Endothelial cell of umbilical vein (primary cell): ENCODE data around the gene CAND2. TPM values are rescaled to one million over a fixed set of nuclear protein-coding genes. Genes with fewer than 3 reads are reported as not detected.

Experiments used
- BruUV-seq: library from RNA; stranded (reverse); fragments of 400-500 nt; replicated peaks from 2 replicates; lab custom pipeline; 2021; lab: Mats Ljungman, UMichigan
- CTCF ChIA-PET: fragments of 300-600, 350-600 bp; sonication (Branson Sonifier 250); formaldehyde crosslinking; loops from one replicate; lab custom pipeline; 2021; ENCODE audit warnings: antibody characterized with exemption, inconsistent platforms; lab: Charles Lee
- POLR2A ChIA-PET: fragments of 300-600, 350-600 bp; sonication (Branson Sonifier 250); formaldehyde crosslinking; loops from one replicate; lab custom pipeline; 2021; ENCODE audit warnings: antibody characterized with exemption, inconsistent platforms; lab: Charles Lee
- DNase-seq: peaks from one replicate; pipeline ENCODE4 v3.0.0-alpha.2; 2011; ENCODE audit warnings: low read depth, low spot score
- FAIRE-seq: peaks from 2 replicates; lab custom pipeline; 2011; peaks lifted over from hg19 to GRCh38; lab: Jason Lieb, UNC
- H2AFZ ChIP-seq: 2 replicates; pipeline ENCODE4 v1.6.0; 2012; ENCODE audit warnings: low read depth, low read length, control low read depth, inconsistent platforms
- H3K27ac ChIP-seq: 2 replicates; pipeline ENCODE4 v1.5.1; 2011; ENCODE audit warnings: low read depth, mild to moderate bottlenecking, control low read depth, low read length, moderate library complexity; ENCODE audit not compliant: insufficient read depth
- H3K27me3 ChIP-seq, 2 experiments: 2 replicates each; pipeline versions ENCODE4 v1.6.0 to v1.6.1; 2011; ENCODE audit warnings: low read length in 2 of 2, mixed read lengths in 1 of 2; ENCODE audit not compliant: control insufficient read depth in 2 of 2, insufficient read depth in 2 of 2
- H3K36me3 ChIP-seq, 2 experiments: 2 replicates in 1 of 2; 3 replicates in 1 of 2; pipeline ENCODE4 v1.5.1; 2011; ENCODE audit warnings: low read length in 2 of 2, mild to moderate bottlenecking in 1 of 2, moderate library complexity in 1 of 2; ENCODE audit not compliant: control insufficient read depth in 2 of 2, insufficient read depth in 2 of 2; ENCODE audit errors: extremely low read depth in 1 of 2
- H3K4me1 ChIP-seq: 3 replicates; pipeline ENCODE4 v1.5.1; 2011; ENCODE audit warnings: mild to moderate bottlenecking, low read length; ENCODE audit not compliant: control insufficient read depth, insufficient read depth; ENCODE audit errors: extremely low read depth
- H3K4me2 ChIP-seq: 2 replicates; pipeline ENCODE4 v1.6.1; 2011; ENCODE audit warnings: low read length, control low read depth, mixed read lengths; ENCODE audit not compliant: insufficient read depth
- H3K4me3 ChIP-seq, 3 experiments: fragments of 200-600 bp in 1 of 3; sonication (generic), shearing (Covaris generic) in 1 of 3; replicated peaks in 1 of 3; 2 replicates each; pipeline ENCODE4 v1.5.1; 2011 to 2016; ENCODE audit warnings: control low read depth in 3 of 3, low read length in 3 of 3, mild to moderate bottlenecking in 2 of 3, inconsistent platforms in 1 of 3, low read depth in 1 of 3, moderate library complexity in 1 of 3; ENCODE audit not compliant: insufficient read depth in 1 of 3
- H3K79me2 ChIP-seq: 2 replicates; pipeline ENCODE4 v1.6.0; 2012; ENCODE audit warnings: low read length, inconsistent platforms; ENCODE audit not compliant: control insufficient read depth, insufficient read depth
- H3K9ac ChIP-seq: replicated peaks from 2 replicates; pipeline ENCODE3; 2011; ENCODE audit warnings: low read length, control low read depth; ENCODE audit not compliant: insufficient read depth; ENCODE audit errors: extremely low read depth
- H3K9me1 ChIP-seq: replicated peaks from 3 replicates; pipeline ENCODE4 v1.6.0; 2011; ENCODE audit warnings: mild to moderate bottlenecking, low read length; ENCODE audit not compliant: control insufficient read depth, insufficient read depth; ENCODE audit errors: extremely low read depth
- H3K9me3 ChIP-seq: replicated peaks from 2 replicates; pipeline ENCODE4 v1.5.1; 2012; ENCODE audit warnings: low read length, inconsistent platforms; ENCODE audit not compliant: control insufficient read depth, insufficient read depth
- H4K20me1 ChIP-seq: replicated peaks from 2 replicates; pipeline ENCODE3; 2011; ENCODE audit warnings: mild to moderate bottlenecking, low read length; ENCODE audit not compliant: control insufficient read depth, insufficient read depth; ENCODE audit errors: extremely low read depth
- EZH2 ChIP-seq: IDR thresholded peaks from 2 replicates; pipeline ENCODE4 v1.6.1; 2012; ENCODE audit warnings: borderline replicate concordance, low read depth, mild to moderate bottlenecking, moderate library complexity, low read length, inconsistent platforms; ENCODE audit not compliant: severe bottlenecking
- FOS ChIP-seq: IDR thresholded peaks from 2 replicates; pipeline ENCODE4 v1.6.1; 2011; ENCODE audit warnings: mild to moderate bottlenecking, low read length, moderate library complexity, borderline replicate concordance; ENCODE audit not compliant: insufficient read depth
- GATA2 ChIP-seq: IDR thresholded peaks from 2 replicates; pipeline ENCODE4 v1.7.0; 2011; ENCODE audit warnings: low read depth, mild to moderate bottlenecking, moderate library complexity, mixed read lengths, low read length; ENCODE audit not compliant: insufficient read length, insufficient read depth
- JUN ChIP-seq: IDR thresholded peaks from 2 replicates; pipeline ENCODE4 v1.6.1; 2011; ENCODE audit warnings: borderline replicate concordance, low read depth; ENCODE audit not compliant: insufficient read length, insufficient read depth
- MYC ChIP-seq: IDR thresholded peaks from one replicate; pipeline ENCODE4 v1.6.1; 2011; ENCODE audit warnings: mild to moderate bottlenecking, low read depth, low read length
- POLR2A ChIP-seq: IDR thresholded peaks from 2 replicates; pipeline ENCODE4 v1.6.1; 2012; ENCODE audit warnings: low read depth, mild to moderate bottlenecking, control low read depth, low read length
- POLR2AphosphoS5 ChIP-seq: IDR thresholded peaks from 2 replicates; pipeline ENCODE4 v1.6.1; 2012; ENCODE audit warnings: low read depth, mild to moderate bottlenecking, control low read depth, low read length, moderate library complexity; ENCODE audit not compliant: insufficient read depth
- dilution Hi-C: fragments of 300-500 bp; cut with MboI; formaldehyde crosslinking; loops from one replicate; pipeline ENCODE4 v1.15.0; 2019; ENCODE audit warnings: low sequenced_read_pairs; ENCODE audit not compliant: extremely low pct_ligation_motif_present
- intact Hi-C: fragments of 100-400 bp; cut with micrococcal nuclease; formaldehyde crosslinking; loops from one replicate; pipeline ENCODE4 v1.10.0; 2022
- polyA plus RNA-seq, 4 experiments: library from polyadenylated mRNA; depleted of rRNA in 3 of 4; stranded (reverse) in 3 of 4; unstranded in 1 of 4; fragments of >200 nt; gene quantifications; 2 replicates each; pipeline versions ENCODE4 v1.2.1 to v1.2.3, GENCODE V29; 2011 to 2012; ENCODE audit warnings: missing spikeins in 1 of 4
- total RNA-seq: library from RNA; stranded (reverse); gene quantifications from 2 replicates; pipeline ENCODE4 v1.2.3, GENCODE V29; 2021
- TF ChIP-seq, protein P1 (sequence below), 2 donors: IDR thresholded peaks; 1 replicate in 1 of 2; 2 replicates in 1 of 2; pipeline ENCODE4 v1.5.1; 2011; ENCODE audit warnings: low read length in 2 of 2, mild to moderate bottlenecking in 2 of 2, moderate library complexity in 2 of 2, control low read depth in 1 of 2, inconsistent platforms in 1 of 2, low read depth in 1 of 2; ENCODE audit not compliant: insufficient read depth in 1 of 2; ENCODE audit errors: extremely low read depth in 1 of 2
- TF ChIP-seq, protein P2 (sequence below): IDR thresholded peaks from 2 replicates; pipeline ENCODE4 v1.6.1; 2011; ENCODE audit not compliant: insufficient read depth, insufficient read length

CAND2 gene
- total and polyA plus RNA-seq, 2 donors (not counting 3 experiments of a cell fraction or from before 2014, with no cell fraction given), result 7.1 to 11.0 TPM

DNA sequence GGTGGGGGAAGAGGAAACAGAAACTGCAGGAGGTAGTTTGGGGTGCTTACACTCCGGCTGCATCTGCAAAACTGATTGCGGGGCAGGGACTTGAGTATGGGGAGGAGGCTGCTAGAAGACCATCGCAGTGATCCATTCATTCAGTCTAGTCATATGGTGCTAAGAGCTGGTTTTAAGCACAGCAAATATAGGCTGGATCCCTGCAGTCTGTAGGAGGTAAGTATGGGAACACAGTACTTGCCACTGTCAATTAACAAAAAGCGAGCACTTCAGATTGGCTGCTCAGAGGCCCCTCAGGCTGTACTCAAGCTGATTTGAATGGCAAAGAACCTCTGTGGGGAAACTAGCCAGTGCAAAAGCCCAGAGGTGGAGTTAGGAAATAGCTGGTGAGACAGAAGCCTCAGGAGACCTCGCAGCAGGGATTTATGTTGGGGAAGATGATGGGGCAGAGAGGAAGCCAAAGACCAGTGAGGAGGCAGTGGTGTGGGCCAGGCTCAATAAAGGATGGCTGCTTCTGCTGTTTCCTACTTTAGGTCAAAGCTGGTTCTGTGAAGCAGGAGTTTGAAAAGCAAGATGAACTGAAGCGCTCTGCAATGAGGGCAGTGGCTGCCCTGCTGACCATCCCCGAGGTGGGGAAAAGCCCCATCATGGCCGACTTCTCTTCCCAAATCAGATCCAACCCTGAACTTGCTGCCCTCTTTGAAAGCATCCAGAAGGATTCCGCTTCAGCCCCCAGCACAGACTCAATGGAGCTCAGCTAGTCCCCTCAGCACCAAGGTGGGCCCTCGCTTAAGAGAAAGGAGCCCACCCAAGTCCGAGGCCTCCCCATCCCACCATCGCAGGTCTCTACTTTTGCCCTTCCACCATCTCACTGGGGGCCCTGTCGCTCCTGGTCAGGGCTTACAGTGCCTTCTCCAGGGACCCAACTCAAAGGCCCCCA lies 37.0 kb downstream of the CAND2 start:
- DNase-seq, result no peak
- Histone ChIP-seq H3K4me3 (no peak overlapping the region), H3K36me3 (peaks cover 41 to 48% of the 10 kb centered on the region in 2 experiments), H3K9me3 (no peaks in the 10 kb centered on the region), H3K9me1 (no peaks in the 10 kb centered on the region), H3K4me2 (no peak overlapping the region), H3K9ac (no peak overlapping the region), H3K79me2 (peaks cover 31% of the 10 kb centered on the region), H3K4me1 (peaks cover 16% of the 10 kb centered on the region), H3K27me3 (no peaks in the 10 kb centered on the region), H3K27ac (no peak overlapping the region), H2AFZ (no peak overlapping the region), H4K20me1 (peaks cover 9% of the 10 kb centered on the region)
- ChIA-PET CTCF (interaction anchor here (1.5 to 3.1 kb wide), 2 partner anchors 8 to 10 kb away, joined by 4 to 15 read pairs; partner anchors contain the start of gene RPL32), POLR2A (interaction anchor here (0.5 to 1.9 kb wide), 2 partner anchors 8 to 134 kb away, joined by 4 to 6 read pairs; partner anchors contain the start of gene RPL32)
- TF ChIP-seq JUN, result no peak
- TF ChIP-seq POLR2A, result peak; percentile 34
- no peak for TF ChIP-seq FOS
- BruUV-seq, result no TSS peak
- intact Hi-C loops, result no loop called here
- no peak for FAIRE-seq
- dilution Hi-C loops, result no loop called here

DNA sequence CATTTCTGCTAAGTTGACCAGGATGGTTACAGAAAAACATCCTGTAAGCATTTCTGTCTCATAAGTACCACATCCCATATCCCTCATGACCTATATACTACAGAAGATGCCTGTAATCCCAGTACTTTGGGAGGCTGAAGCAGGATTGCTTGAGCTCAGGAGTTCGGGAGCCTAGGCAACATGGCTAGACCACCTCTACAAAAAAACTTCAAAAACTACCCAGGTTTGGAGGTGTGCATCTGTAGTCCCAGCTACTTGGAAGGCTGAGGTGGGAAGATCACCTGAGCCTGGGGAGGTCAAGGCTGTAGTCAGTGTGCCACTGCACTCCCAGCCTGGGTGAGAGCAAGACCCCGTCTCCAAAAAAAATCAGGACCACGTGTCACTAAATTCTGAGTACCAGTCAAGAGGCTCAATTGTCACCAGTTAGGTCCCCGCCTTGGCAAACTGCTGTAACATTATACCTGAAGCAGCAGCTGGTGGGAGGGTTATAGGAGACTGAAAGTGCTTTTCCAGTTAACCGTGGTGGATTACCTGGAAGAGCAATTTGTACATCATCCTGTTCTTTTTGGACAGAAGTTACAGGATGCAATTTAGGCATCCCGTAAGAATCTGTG lies 38.7 kb downstream of the CAND2 start:
- CTCF ChIA-PET, result no interaction called here
- H3K9ac ChIP-seq, result no peak overlapping the region

More for the DNA sequence above, 38.7 kb downstream of the CAND2 start:
- no peak for DNase-seq
- H3K79me2 ChIP-seq, result peaks cover 48% of the 10 kb centered on the region
- FAIRE-seq, result no peak
- H3K9me1 ChIP-seq, result no peaks in the 10 kb centered on the region
- no peak overlapping the region for H2AFZ ChIP-seq
- no peaks in the 10 kb centered on the region for H3K9me3 ChIP-seq
- no peak for TF ChIP-seq POLR2AphosphoS5
- no peak for TF ChIP-seq GATA2
- TF ChIP-seq EZH2, result no peak
- no peak for TF ChIP-seq MYC
- TF ChIP-seq, protein P1, sequence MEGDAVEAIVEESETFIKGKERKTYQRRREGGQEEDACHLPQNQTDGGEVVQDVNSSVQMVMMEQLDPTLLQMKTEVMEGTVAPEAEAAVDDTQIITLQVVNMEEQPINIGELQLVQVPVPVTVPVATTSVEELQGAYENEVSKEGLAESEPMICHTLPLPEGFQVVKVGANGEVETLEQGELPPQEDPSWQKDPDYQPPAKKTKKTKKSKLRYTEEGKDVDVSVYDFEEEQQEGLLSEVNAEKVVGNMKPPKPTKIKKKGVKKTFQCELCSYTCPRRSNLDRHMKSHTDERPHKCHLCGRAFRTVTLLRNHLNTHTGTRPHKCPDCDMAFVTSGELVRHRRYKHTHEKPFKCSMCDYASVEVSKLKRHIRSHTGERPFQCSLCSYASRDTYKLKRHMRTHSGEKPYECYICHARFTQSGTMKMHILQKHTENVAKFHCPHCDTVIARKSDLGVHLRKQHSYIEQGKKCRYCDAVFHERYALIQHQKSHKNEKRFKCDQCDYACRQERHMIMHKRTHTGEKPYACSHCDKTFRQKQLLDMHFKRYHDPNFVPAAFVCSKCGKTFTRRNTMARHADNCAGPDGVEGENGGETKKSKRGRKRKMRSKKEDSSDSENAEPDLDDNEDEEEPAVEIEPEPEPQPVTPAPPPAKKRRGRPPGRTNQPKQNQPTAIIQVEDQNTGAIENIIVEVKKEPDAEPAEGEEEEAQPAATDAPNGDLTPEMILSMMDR (IDR thresholded peaks at IDR 0.05; ENCODE audit: extremely low read depth in 1 of 2, insufficient read depth in 1 of 2, low read depth in 1 of 2, low read length in 2 of 2), result no peak
- TF ChIP-seq, protein P2, sequence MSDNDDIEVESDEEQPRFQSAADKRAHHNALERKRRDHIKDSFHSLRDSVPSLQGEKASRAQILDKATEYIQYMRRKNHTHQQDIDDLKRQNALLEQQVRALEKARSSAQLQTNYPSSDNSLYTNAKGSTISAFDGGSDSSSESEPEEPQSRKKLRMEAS, result no peak
- no peak for TF ChIP-seq POLR2A
- TF ChIP-seq JUN, result no peak
- TF ChIP-seq FOS, result no peak
- peaks cover 28% of the 10 kb centered on the region for H3K4me1 ChIP-seq
- intact Hi-C loops (no loop called here), dilution Hi-C loops (no loop called here)
- POLR2A ChIA-PET, result no interaction called here
- no TSS peak for BruUV-seq
- no peak overlapping the region for H3K4me2 ChIP-seq
- H3K27ac ChIP-seq, result no peak overlapping the region
- peaks cover 49 to 56% of the 10 kb centered on the region in 2 experiments for H3K36me3 ChIP-seq
- H4K20me1 ChIP-seq, result peaks cover 9% of the 10 kb centered on the region
- H3K27me3 ChIP-seq, result no peaks in the 10 kb centered on the region
- no peak overlapping the region for H3K4me3 ChIP-seq
